Medulla oblongata (tissue), 1 donor: ENCODE results near the gene NPY5R.

Source experiments
- DNase-seq: peaks from one replicate; pipeline ENCODE4 v3.0.0-alpha.2; 2015; ENCODE audit errors: extremely low spot score

NPY5R gene

DNA sequence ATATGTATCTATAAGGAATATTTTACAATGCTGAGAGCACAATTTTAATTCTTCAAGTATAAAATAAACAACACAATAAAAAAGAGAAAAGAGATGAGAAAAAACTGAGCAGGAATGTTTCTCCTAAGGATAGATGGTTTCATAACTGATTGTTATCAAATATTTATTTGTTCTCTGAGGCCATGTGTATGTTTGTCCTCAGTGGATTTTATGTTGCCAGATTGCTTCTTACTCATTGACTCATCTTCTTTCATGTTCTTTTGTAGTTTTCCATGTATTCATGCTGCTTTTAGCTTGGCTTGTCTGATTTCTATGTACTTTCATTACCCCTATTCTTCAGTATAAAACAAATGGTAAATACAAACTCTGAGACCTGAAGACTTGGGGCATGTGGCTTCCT is 41.2 kb downstream of the NPY5R start:
- DNase-seq: no peak

DNA sequence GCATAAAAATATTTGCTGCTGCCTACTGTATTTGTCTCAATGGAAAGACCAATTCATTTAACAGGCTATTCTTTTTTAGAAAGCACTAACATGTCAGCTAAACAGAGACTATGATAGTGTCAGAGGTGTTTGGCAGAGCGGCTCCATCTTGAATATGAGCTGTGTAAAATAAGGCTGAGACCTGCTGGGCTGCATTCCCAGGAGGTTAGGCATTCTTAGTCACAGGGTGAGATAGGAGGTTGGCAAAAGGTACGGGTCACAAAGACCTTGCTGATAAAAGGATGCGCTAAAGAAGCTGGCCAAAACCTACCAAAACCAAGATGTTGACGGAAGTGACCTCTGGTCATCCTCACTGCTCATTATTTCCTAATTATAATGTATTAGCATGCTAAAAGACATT is 41.8 kb downstream of the NPY5R start:
- no peak for DNase-seq

DNA sequence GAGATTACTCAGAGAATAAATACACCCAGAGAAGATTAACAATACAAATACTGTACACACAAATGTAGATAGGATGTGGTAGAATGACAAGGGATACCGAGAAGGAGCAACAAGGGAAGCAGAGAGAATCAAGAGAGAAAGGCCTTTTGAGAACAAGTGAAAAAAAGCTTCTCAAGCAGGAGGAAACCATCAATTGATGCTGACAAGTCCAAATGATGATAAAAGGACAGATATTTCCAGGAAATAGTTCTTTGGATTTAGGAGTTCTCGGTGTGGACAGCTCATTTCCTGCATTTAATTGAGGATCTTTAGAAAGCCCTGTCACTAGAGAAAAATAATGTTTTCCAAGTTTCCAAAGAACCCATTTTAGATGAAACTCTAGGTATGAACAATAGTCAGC is 48.1 kb downstream of the NPY5R start:
- no peak for DNase-seq

DNA sequence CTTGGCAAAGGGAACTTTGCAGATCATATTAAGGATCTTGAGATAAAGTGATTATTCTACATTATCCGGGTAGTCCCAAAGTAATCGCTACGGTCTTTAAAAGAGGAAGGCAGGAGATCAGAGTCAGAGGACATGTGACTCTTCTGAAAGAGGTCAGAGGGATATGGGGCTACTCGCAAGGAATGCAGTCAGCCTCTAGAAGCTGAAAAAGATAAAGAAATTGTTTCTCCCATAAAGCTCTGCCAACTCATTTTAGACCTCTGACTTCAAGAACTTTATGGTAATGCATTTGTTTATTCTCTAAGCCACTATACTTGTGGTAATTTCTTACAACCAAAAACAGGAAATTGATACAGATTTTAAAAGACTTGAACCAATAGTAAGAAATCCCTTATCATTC is 48.6 kb downstream of the NPY5R start:
- no peak for DNase-seq

DNA sequence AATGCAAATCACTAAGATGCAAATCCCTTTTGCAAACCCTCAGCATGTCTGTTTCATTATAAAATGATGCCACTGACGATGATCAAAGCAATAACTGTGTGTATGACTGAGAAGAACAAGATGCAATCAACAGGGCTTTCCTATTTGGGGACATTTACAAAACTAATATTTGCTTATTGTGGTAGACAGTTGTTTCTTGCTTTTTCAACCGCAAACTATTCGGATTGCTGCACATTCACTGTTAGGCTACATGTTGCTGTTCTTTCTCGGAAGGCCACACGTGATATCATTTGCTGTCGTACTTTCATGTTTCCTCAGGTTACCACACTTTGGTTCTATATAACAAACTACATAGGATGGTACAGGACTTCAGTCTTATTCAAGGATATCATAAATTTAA is 49.8 kb downstream of the NPY5R start:
- DNase-seq: no peak

DNA sequence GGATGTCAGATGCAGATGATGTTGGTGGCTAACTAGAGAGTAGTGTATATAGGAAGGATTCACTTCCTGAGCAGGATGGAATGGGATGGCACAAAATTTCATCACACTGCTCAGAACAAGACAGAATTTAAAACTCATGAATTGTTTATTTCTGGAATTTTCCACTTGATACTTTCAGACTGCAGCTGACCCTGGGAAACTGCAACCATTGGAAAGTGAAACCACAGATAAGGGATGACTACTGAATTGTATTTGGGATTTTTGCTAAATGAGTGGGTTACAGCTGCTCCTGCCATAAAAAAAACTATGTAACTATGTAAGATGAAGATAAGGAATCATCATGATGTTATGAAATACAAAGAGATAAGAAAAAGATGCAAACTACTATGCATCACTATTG is 51.4 kb downstream of the NPY5R start:
- DNase-seq: no peak

DNA sequence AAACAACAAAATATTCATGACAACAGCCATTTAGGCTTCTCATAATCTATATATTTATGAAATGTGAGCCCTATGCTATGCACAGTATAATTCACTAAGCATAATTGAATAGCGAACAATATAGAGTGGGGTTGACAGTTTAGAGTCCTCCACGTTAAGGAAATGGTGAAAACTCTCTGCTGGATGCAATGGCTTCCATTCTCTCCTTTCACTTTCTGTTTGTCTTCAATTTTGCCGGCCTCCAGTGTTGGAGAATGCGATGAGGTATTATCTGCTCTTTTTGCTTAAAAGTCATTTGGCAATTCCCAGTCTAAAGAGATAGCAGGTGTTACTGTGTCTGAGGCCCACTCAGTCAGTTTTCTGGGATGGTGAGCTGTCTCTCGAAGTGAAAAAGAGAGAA is 52.1 kb downstream of the NPY5R start:
- no peak for DNase-seq

DNA sequence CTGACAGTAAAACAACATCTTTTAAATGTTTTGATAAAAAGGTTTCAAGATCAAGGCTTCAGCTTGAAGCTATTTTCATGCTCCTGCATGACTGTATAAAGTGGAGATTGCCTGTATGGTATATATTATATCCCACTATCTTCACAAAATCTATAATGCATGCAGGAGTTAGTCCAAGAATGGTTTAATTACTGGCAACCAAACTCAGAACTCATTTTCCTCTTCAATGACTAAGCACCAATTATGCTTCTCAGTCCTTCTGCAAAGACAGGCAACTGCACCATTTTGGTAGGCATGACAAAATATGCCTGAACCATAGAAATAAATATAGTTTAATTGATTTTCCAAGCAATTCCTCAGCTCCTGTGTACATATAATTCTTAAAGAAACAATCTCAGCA is 54.5 kb downstream of the NPY5R start:
- DNase-seq: no peak

DNA sequence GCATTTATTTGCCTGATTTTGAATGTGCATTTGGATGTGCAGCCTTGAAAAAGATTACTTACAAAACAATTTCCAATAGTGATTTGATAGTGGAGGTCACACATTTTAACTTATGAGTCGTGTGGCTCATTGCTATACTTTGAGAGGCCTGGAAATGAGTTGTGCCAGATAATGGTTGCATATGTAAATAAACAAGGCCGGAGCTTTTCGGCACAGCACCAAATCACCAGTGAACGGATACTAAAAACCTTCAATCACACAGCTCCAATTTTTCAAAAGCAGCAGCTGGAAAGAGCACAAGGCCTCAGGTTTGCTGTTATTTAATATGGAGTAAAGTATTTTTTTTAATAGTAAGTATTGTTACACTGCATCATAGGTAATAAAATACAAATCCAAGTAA is 57.2 kb downstream of the NPY5R start:
- DNase-seq: no peak
